A673 (cell line): ENCODE measurements around the gene SNRPD1. TPM values are rescaled to one million over a fixed set of nuclear protein-coding genes. Genes with fewer than 3 reads are reported as not detected.

Experiments
- BruUV-seq: library from RNA; stranded (reverse); fragments of 400-500 nt; replicated peaks from 2 replicates; lab custom pipeline; 2021; lab: Mats Ljungman, UMichigan
- CTCF ChIA-PET: fragments of 300-600 bp; sonication (Branson Sonifier 250); formaldehyde crosslinking; loops from one replicate; lab custom pipeline; 2022; ENCODE audit warnings: antibody characterized with exemption; lab: Charles Lee
- POLR2A ChIA-PET: fragments of 300-600 bp; sonication (Branson Sonifier 250); formaldehyde crosslinking; loops from one replicate; lab custom pipeline; 2022; ENCODE audit warnings: antibody characterized with exemption; ENCODE audit not compliant: low non-redundant PET; lab: Charles Lee
- DNase-seq: peaks from one replicate; pipeline ENCODE4 v3.0.0-alpha.2; 2015; ENCODE audit warnings: low spot score
- H3K27ac ChIP-seq: fragments of 200-600 bp; sonication (generic); 2 replicates; pipeline ENCODE4 v1.5.1; 2016; ENCODE audit warnings: mixed run types, low read depth, mild to moderate bottlenecking, mixed read lengths, antibody characterized with exemption, low read length; ENCODE audit not compliant: poor library complexity, severe bottlenecking
- H3K27me3 ChIP-seq: fragments of 200-600 bp; sonication (generic); replicated peaks from 2 replicates; pipeline ENCODE4 v1.6.1; 2017; ENCODE audit warnings: mixed run types, low read depth, mild to moderate bottlenecking, mixed read lengths, antibody characterized with exemption, low read length; ENCODE audit not compliant: insufficient read depth, poor library complexity
- H3K36me3 ChIP-seq: fragments of 200-600 bp; sonication (generic); 2 replicates; pipeline ENCODE4 v1.6.1; 2016; ENCODE audit warnings: mixed run types, mild to moderate bottlenecking, mixed read lengths, antibody characterized with exemption, low read length; ENCODE audit not compliant: insufficient read depth, poor library complexity, severe bottlenecking
- H3K4me1 ChIP-seq: fragments of 200-600 bp; sonication (generic); 2 replicates; pipeline ENCODE4 v1.6.1; 2017; ENCODE audit warnings: mixed run types, mild to moderate bottlenecking, mixed read lengths, antibody characterized with exemption, low read length; ENCODE audit not compliant: insufficient read depth, poor library complexity, severe bottlenecking
- H3K4me3 ChIP-seq: fragments of 200-600 bp; sonication (generic); 2 replicates; pipeline ENCODE4 v1.5.1; 2016; ENCODE audit warnings: low read depth, mixed run types, mild to moderate bottlenecking, mixed read lengths, low read length; ENCODE audit not compliant: poor library complexity, severe bottlenecking
- H3K9me3 ChIP-seq: fragments of 200-600 bp; sonication (generic); 2 replicates; pipeline ENCODE4 v1.6.1; 2016; ENCODE audit warnings: mixed run types, low read depth, mild to moderate bottlenecking, mixed read lengths, antibody characterized with exemption, low read length; ENCODE audit not compliant: poor library complexity, severe bottlenecking
- CTCF ChIP-seq: fragments of 300-800, 200-600 bp; sonication (generic); conservative IDR thresholded peaks from 2 replicates; pipeline ENCODE4 v1.5.1; 2017; ENCODE audit warnings: low read depth, mild to moderate bottlenecking, antibody characterized with exemption, low read length, moderate library complexity, mixed read lengths
- EZH2 ChIP-seq: fragments of 200-600 bp; sonication (generic); IDR thresholded peaks from 2 replicates; pipeline ENCODE4 v1.6.1; 2017; ENCODE audit warnings: borderline replicate concordance, low read depth, mild to moderate bottlenecking, mixed read lengths, antibody characterized with exemption, low read length; ENCODE audit not compliant: poor library complexity, severe bottlenecking
- intact Hi-C: fragments of 100-400 bp; cut with micrococcal nuclease; formaldehyde crosslinking; loops from one replicate; pipeline ENCODE4 v1.10.0; 2022; ENCODE audit not compliant: unreplicated experiment
- total RNA-seq: library from RNA; stranded (reverse); gene quantifications from 2 replicates; pipeline ENCODE4 v1.2.3, GENCODE V29; 2021

Gene SNRPD1
- total RNA-seq, 1 experiment from 2014 or later, result 167 TPM

GRCh38 chr18:21598726-21599584 lies 13.2 kb upstream of the SNRPD1 start:
- Histone ChIP-seq H3K27ac (peak overlapping the region; percentile 93), H3K4me1 (peaks cover 21% of the 10 kb centered on the region), H3K27me3 (no peaks in the 10 kb centered on the region), H3K36me3 (no peaks in the 10 kb centered on the region), H3K4me3 (peak overlapping the region; percentile 97), H3K9me3 (no peaks in the 10 kb centered on the region)
- DNase-seq, result no peak
- ChIA-PET CTCF (no interaction called here), POLR2A (no interaction called here)
- no TSS peak for BruUV-seq
- intact Hi-C loops, result loop anchor here (10.0 kb wide), 1 partner anchor 166 kb away; no protein-coding TSS in a partner anchor
- TF ChIP-seq EZH2, result no peak
- TF ChIP-seq CTCF, result no peak

GRCh38 chr18:21599585-21600525 lies 12.3 kb upstream of the SNRPD1 start:
- CTCF ChIA-PET, result interaction anchor here (0.6 to 2.9 kb wide), 7 partner anchors 11 to 226 kb away, joined by 3 to 15 read pairs (median 4); partner anchors contain the start of gene SNRPD1
- intact Hi-C loops, result loop anchor here (1.0 to 10.0 kb wide), 3 partner anchors 12 to 165 kb away; partner anchors contain the start of gene SNRPD1
- BruUV-seq, result TSS peak; percentile 43

More at GRCh38 chr18:21599585-21600525, 12.3 kb upstream of the SNRPD1 start:
- Histone ChIP-seq H3K27ac (peak overlapping the region; percentile 93), H3K4me3 (peak overlapping the region; percentile 97), H3K27me3 (no peaks in the 10 kb centered on the region), H3K4me1 (peaks cover 21% of the 10 kb centered on the region), H3K9me3 (no peaks in the 10 kb centered on the region), H3K36me3 (no peaks in the 10 kb centered on the region)
- POLR2A ChIA-PET, result no interaction called here
- no peak for TF ChIP-seq CTCF
- no peak for TF ChIP-seq EZH2
- DNase-seq, result peak; percentile 20
